Cardiac muscle cell (in vitro differentiated cells and primary cell): ENCODE measurements around the gene NCCRP1. TPM values are rescaled to one million over a fixed set of nuclear protein-coding genes. Genes with fewer than 3 reads are reported as not detected.

Experiments used
- DNase-seq, 2 donors: peaks; one replicate each; pipeline versions ENCODE4 v3.0.0 to v3.0.0-alpha.2; 2010 to 2017; ENCODE audit warnings: low read depth in 1 of 2, low spot score in 1 of 2
- H3K27ac ChIP-seq: fragments of 200-600 bp; sonication (generic); 2 replicates; pipeline ENCODE4 v1.5.1; 2016
- H3K27me3 ChIP-seq: fragments of 200-600 bp; sonication (generic); 2 replicates; pipeline ENCODE4 v1.6.0; 2016; ENCODE audit warnings: control low read depth
- H3K36me3 ChIP-seq: fragments of 200-600 bp; sonication (generic); 2 replicates; pipeline ENCODE4 v1.5.1; 2016; ENCODE audit warnings: control low read depth
- H3K4me1 ChIP-seq: fragments of 200-600 bp; sonication (generic); 2 replicates; pipeline ENCODE4 v1.8.1; 2017; ENCODE audit warnings: low read depth, mild to moderate bottlenecking, mixed run types
- H3K4me3 ChIP-seq: fragments of 200-600 bp; sonication (generic); 2 replicates; pipeline ENCODE4 v1.5.1; 2016; ENCODE audit warnings: mild to moderate bottlenecking
- H3K9me3 ChIP-seq: fragments of 200-600 bp; sonication (generic); 2 replicates; pipeline ENCODE4 v1.5.1; 2017; ENCODE audit warnings: low read depth, mild to moderate bottlenecking, control low read depth
- CTCF ChIP-seq: IDR thresholded peaks from 2 replicates; pipeline ENCODE4 v1.5.1; 2012; ENCODE audit warnings: low read depth, mild to moderate bottlenecking, low read length
- polyA plus RNA-seq: library from polyadenylated mRNA; unstranded; fragments of >200 nt; fragmentation: Nextera tagmentation; extraction: Ambion mirVana; gene quantifications from 2 replicates; pipeline ENCODE4 v1.2.1, GENCODE V29; 2016
- total RNA-seq: library from RNA; depleted of rRNA; stranded (reverse); fragments of >200 nt; gene quantifications from 2 replicates; pipeline ENCODE4 v1.2.3, GENCODE V29; 2016

NCCRP1 gene, protein sequence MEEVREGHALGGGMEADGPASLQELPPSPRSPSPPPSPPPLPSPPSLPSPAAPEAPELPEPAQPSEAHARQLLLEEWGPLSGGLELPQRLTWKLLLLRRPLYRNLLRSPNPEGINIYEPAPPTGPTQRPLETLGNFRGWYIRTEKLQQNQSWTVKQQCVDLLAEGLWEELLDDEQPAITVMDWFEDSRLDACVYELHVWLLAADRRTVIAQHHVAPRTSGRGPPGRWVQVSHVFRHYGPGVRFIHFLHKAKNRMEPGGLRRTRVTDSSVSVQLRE
- total RNA-seq = 10.3 and 16.1 TPM in 2 replicates
- 10.0 and 17.5 TPM in 2 replicates for polyA plus RNA-seq

DNA sequence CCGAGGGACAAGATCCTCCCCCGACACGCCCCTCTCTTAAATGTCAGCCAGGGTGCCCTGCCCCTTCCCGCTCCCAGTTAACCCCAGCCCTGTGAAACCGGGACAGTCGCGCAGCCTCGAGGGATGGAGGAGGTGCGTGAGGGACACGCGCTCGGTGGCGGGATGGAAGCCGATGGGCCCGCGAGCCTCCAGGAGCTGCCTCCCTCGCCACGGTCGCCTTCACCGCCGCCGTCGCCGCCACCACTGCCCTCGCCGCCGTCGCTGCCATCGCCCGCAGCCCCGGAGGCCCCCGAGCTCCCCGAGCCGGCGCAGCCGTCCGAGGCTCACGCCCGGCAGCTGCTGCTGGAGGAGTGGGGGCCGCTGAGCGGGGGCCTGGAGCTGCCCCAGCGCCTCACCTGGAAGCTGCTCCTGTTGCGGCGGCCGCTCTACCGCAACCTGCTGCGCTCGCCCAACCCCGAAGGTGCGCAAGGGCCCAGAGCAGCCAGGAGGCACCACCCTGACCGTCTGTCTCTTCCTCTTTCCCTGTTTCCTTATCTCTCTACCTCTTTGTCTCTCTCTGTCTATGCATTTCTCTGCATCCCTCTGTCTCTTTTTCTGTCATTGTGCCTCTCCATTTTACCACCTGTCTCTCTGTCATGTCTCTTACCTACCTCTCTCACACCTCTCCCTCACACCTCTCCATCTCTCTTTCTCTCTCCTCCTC lies at the start of gene NCCRP1:
NCCRP1 (plus strand) TSS at position 105 of the 703 bp plus-strand sequence; CDS start at position 124, 19 bp downstream.
- H3K4me3 ChIP-seq = peak within 1 kb of the TSS; percentile 31
- peaks cover 16% of the 10 kb centered on the region for H3K27me3 ChIP-seq
- peak in 1 of 2 donors; percentile 52 for DNase-seq

GRCh38 chr19:39147480-39147879 lies 49.3 kb upstream of the NCCRP1 start:
- H3K27ac ChIP-seq = no peak overlapping the region
- peaks cover 23% of the 10 kb centered on the region for H3K4me1 ChIP-seq
- H3K9me3 ChIP-seq = no peaks in the 10 kb centered on the region
- H3K36me3 ChIP-seq = no peaks in the 10 kb centered on the region
- H3K4me3 ChIP-seq = no peak overlapping the region
- no peaks in the 10 kb centered on the region for H3K27me3 ChIP-seq
- TF ChIP-seq CTCF = no peak
- no peak for DNase-seq

More for the DNA sequence above, at the start of gene NCCRP1:
- H3K36me3 ChIP-seq = no peaks in the 10 kb centered on the region
- H3K4me1 ChIP-seq = no peaks in the 10 kb centered on the region
- H3K27ac ChIP-seq = no peak within 1 kb of the TSS
- TF ChIP-seq CTCF = no peak
- no peaks in the 10 kb centered on the region for H3K9me3 ChIP-seq

GRCh38 chr19:39148939-39149529 lies 47.7 kb upstream of the NCCRP1 start:
- no peak overlapping the region for H3K27ac ChIP-seq
- no peak for TF ChIP-seq CTCF
- H3K4me1 ChIP-seq = peaks cover 23% of the 10 kb centered on the region
- H3K4me3 ChIP-seq = no peak overlapping the region
- H3K27me3 ChIP-seq = no peaks in the 10 kb centered on the region
- H3K36me3 ChIP-seq = no peaks in the 10 kb centered on the region
- DNase-seq = no peak
- H3K9me3 ChIP-seq = no peaks in the 10 kb centered on the region

DNA sequence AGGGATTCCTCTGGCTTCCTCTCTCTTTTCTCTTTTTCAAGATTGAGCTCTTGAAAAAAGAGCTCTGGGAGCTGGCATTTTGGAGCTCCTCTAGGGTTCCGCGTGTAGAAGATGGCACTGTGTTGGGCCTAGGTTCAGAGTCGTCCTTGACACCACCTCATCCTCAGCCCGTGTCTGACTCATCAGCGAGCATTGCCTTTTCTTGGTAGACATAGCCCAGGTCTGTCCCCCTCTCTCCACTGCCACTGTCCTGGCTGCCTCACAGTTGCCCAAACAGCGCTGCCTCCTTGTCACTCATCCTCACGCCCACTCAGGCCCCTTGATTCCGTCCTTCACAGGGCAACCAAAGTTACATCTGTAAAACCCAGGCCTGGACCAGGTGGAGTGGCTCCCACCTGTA lies 46.5 kb upstream of the NCCRP1 start:
- no peak for DNase-seq
- H3K36me3 ChIP-seq = no peaks in the 10 kb centered on the region
- peaks cover 15% of the 10 kb centered on the region for H3K4me1 ChIP-seq
- TF ChIP-seq CTCF = no peak
- H3K27me3 ChIP-seq = no peaks in the 10 kb centered on the region
- no peak overlapping the region for H3K4me3 ChIP-seq
- H3K9me3 ChIP-seq = no peaks in the 10 kb centered on the region
- no peak overlapping the region for H3K27ac ChIP-seq

- DNase-seq = no peak
- Histone ChIP-seq H3K27me3 (no peaks in the 10 kb centered on the region), H3K4me3 (no peak overlapping the region), H3K4me1 (peaks cover 10% of the 10 kb centered on the region), H3K9me3 (no peaks in the 10 kb centered on the region), H3K36me3 (no peaks in the 10 kb centered on the region), H3K27ac (peak overlapping the region; percentile 56)
- TF ChIP-seq CTCF = no peak
Measured at GRCh38 chr19:39150807-39151600, 45.8 kb upstream of the NCCRP1 start.
